Adipose tissue (tissue), 3 donors: ENCODE results near the gene FAM227B. TPM values are rescaled to one million over a fixed set of nuclear protein-coding genes. Genes with fewer than 3 reads are reported as not detected.

Source experiments
- H3K27ac ChIP-seq: one replicate; pipeline ENCODE4 v1.5.1; 2013; ENCODE audit warnings: low read depth, low read length
- WGBS, 3 donors: extraction: QIAGEN DNeasy Blood & Tissue Kit; methylation state at CpG; one replicate each; pipeline ENCODE4 v1.1.7; 2013; 5-methylcytosine and 5-hydroxymethylcytosine counted together
- polyA plus RNA-seq, 3 donors: library from polyadenylated mRNA; stranded (reverse); fragments of 200-250 nt; gene quantifications; one replicate each; pipeline ENCODE4 v1.2.3, GENCODE V29; 2013
- donor health status: healthy with polysubstance abuse.
- donor health status: Bipolar disorder and iron deficiency.
- donor health status: healthy.

FAM227B gene
- polyA plus RNA-seq, 3 donors: 0.55 to 3.7 (median 2.2) TPM

DNA sequence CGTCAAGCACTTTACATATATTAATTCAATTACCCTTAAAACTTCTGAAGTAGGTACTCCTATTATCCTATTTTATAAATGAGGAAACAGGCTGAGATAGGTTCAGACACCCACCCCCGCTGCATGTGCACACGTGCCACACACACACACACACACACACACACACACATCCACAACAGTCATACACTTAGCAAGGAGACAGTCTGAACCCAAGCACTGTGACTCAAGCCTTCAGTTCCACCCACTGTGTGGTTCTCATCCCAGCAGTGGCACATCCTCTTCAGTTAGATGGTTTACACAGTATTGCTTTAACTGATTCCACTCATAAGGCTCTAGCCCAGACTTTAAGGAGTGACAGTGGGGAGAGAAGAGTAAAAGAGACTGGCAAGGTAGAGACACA is 288.7 kb downstream of the FAM227B start:
- no peak overlapping the region for H3K27ac ChIP-seq
- 95 to 98% (median 95%) methylated on average over 3 of the region's 3 CpGs for WGBS, 3 donors

DNA sequence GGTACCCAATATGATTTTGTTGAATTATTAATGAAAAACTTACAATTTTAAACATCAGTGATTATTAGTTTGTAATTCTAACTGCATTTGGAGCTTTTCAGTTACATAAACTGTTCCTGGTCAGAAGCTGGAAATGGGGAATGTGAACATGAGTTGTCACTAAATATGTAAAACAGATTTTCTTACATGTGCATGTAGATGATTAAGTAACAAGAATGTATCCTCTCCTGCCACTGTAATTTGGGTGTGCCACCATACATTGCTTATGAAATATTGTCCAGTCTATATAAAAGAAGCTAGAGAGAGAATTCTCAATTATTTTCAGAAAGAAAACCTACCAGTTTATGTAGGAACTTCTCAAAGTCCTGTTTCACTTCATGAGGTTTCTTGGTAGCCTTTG is 289.2 kb downstream of the FAM227B start:
- H3K27ac ChIP-seq: no peak overlapping the region

DNA sequence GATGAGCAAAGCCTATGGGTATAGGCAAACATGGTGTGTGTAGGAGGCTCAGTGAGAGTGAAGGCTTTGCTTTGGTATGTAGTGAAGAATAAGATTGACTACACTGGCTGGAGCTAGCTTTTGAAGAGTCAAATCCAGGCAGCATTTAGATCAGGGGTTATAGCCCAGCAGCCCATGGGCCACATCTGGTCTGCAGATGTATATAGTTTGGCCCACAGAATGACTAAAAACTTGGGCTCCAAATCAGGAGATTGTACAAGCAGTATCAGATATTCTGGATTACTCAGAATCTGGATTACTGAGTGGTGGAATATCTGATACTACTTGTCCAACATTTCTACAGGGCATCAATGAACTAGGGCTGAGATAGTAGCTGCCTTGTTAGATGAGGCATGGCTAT is 290.5 kb downstream of the FAM227B start:
- H3K27ac ChIP-seq: no peak overlapping the region

DNA sequence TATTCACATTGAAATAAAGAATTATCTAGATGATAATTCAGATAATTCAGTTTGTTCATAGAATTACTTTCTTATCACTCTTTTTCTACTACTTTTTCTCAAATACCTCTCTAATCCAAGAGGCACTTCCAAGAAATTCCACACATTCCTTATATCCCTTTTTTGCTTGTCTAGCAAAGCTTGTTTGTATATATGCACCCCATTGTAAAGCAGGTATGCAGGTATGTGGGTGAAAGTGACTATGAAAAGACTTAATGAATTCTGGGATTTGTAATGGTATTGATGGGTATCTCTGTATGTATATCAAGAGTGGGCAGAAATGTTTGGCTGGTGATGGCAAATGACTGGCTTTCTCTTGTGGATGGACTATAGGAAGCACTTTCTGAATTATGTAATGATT is 291.7 kb downstream of the FAM227B start:
- no peak overlapping the region for H3K27ac ChIP-seq

GRCh38 chr15:49327927-49328326 is 292.7 kb downstream of the FAM227B start:
- WGBS, 3 donors: 87 to 91% (median 89%) methylated on average over 4 of the region's 4 CpGs

GRCh38 chr15:49323207-49323606 is 297.4 kb downstream of the FAM227B start:
- WGBS, 3 donors: 84 to 92% (median 88%) methylated on average over 1 of the region's 1 CpG
- H3K27ac ChIP-seq: no peak overlapping the region

More at GRCh38 chr15:49327927-49328326, 292.7 kb downstream of the FAM227B start:
- no peak overlapping the region for H3K27ac ChIP-seq

GRCh38 chr15:49320351-49320750 is 300.3 kb downstream of the FAM227B start:
- 46 to 81% (median 50%) methylated on average over 1 of the region's 1 CpG for WGBS, 3 donors
- H3K27ac ChIP-seq: no peak overlapping the region

- no peak overlapping the region for H3K27ac ChIP-seq
- WGBS, 3 donors: 54 to 61% (median 57%) methylated on average over 2 of the region's 2 CpGs
These were observed 305.2 kb downstream of the FAM227B start for GRCh38 chr15:49315391-49315823.

- WGBS, 3 donors: 75 to 78% (median 76%) methylated on average over 1 of the region's 1 CpG
- H3K27ac ChIP-seq: no peak overlapping the region
These were observed 305.9 kb downstream of the FAM227B start for GRCh38 chr15:49314716-49315115.

- H3K27ac ChIP-seq: no peak overlapping the region
- 97 to 100% (median 100%) methylated on average over 1 of the region's 1 CpG for WGBS, 3 donors
These were observed 307.0 kb downstream of the FAM227B start for GRCh38 chr15:49313650-49314049.

- no peak overlapping the region for H3K27ac ChIP-seq
These were observed 310.7 kb downstream of the FAM227B start for GRCh38 chr15:49309889-49310288.

GRCh38 chr15:49308686-49309085 is 311.9 kb downstream of the FAM227B start:
- no peak overlapping the region for H3K27ac ChIP-seq
- 95 to 98% (median 98%) methylated on average over 2 of the region's 2 CpGs for WGBS, 3 donors

- WGBS, 3 donors: 41 to 81% (median 51%) methylated on average over 1 of the region's 1 CpG
- H3K27ac ChIP-seq: no peak overlapping the region
These were observed 314.1 kb downstream of the FAM227B start for GRCh38 chr15:49306551-49306950.

- WGBS, 3 donors: 71 to 96% (median 73%) methylated on average over 3 of the region's 3 CpGs
- H3K27ac ChIP-seq: no peak overlapping the region
These were observed 317.6 kb downstream of the FAM227B start for GRCh38 chr15:49303003-49303402.

GRCh38 chr15:49301562-49301961 is 319.1 kb downstream of the FAM227B start:
- no peak overlapping the region for H3K27ac ChIP-seq

DNA sequence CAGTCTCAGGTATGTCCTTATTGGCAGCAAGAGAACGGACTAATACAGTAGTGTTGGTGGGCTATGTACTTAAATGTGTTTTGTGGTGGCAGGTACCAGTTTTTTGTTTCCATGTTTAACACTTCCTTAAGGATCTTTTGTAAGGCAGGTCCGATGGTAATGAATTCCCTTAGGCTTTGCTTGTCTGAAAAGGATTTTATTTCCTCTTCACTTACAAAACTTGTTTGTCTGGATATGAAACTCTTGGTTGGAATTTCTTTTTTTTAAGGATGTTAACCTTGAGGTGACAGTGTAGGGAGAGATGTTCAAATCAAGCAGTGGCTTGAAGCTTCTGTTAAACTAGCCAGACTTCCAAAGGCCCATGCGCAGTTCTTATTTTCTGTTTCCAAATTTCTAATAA is 319.8 kb downstream of the FAM227B start:
- H3K27ac ChIP-seq: no peak overlapping the region
- WGBS, 3 donors: 93 to 96% (median 93%) methylated on average over 3 of the region's 3 CpGs

DNA sequence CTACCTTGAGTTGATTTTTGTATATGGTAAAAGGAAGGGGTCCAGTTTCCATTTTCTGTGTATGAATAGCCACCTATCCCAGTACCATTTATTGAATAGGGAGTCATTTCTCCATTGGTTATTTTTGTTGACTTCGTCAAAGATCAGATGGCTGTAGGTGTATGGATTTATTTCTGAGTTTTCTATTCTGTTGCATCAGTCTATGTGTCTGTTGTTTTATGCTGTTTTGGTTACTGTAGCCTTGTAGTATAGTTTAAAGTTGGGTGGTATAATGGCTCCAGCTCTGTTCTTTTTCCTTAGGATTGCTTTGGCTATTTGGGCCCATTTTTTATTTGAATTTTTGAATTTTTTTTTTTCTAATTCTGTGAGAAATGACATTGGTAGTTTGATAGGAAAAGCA is 323.0 kb downstream of the FAM227B start:
- WGBS, 3 donors: 97 to 100% (median 98%) methylated on average over 1 of the region's 1 CpG
- no peak overlapping the region for H3K27ac ChIP-seq

DNA sequence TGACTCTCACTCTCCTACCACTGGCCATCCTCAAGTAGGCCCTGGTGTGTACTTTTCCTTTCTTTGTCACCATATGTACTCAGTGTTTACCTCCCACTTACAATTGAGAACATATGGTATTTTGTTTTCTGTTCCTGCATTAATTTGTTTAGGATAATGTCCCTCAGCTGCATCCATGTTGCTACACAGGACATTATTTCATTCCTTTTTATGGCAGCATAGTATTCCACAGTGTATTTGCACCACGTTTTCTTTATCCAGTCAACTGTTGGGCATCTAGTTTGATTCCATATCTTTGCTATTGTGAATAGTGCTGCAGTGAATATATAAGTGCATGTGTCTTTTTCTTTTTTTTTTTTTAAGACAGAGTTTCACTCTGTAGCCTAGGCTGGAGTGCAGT is 324.4 kb downstream of the FAM227B start:
- H3K27ac ChIP-seq: no peak overlapping the region
- WGBS, 3 donors: 96 to 100% (median 100%) methylated on average over 1 of the region's 1 CpG

GRCh38 chr15:49293941-49294340 is 326.7 kb downstream of the FAM227B start:
- no peak overlapping the region for H3K27ac ChIP-seq

DNA sequence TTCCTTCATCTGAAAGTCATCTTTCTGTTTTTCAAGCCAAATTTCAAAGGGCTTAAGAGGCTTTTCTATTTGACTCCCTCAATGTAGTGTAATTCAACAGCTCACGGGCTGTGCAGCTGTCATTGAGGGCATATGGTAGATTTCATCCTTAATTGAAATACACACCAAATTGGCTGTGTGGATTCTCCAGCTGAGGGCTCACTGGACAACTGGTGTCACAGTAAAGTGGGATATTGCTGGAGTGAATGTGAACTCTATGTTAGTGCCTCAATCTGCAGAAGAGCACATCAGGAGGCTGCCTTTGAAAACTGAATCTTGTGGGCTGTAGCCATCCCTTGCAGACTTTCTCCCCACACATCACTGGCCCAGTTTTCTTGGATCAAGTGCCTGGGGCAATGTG is 330.4 kb downstream of the FAM227B start:
- H3K27ac ChIP-seq: no peak overlapping the region
- 39 to 84% (median 84%) methylated on average over 1 of the region's 1 CpG for whole genome bisulfite sequencing, 3 donors

GRCh38 chr15:49288391-49288790 is 332.2 kb downstream of the FAM227B start:
- WGBS, 3 donors: 89 to 94% (median 89%) methylated on average over 2 of the region's 2 CpGs
- no peak overlapping the region for H3K27ac ChIP-seq

- H3K27ac ChIP-seq: no peak overlapping the region
These were observed 333.1 kb downstream of the FAM227B start for GRCh38 chr15:49287481-49287880.
